Neural progenitor cell (in vitro differentiated cells): ENCODE measurements around the gene TICRR. TPM values are rescaled to one million over a fixed set of nuclear protein-coding genes. Genes with fewer than 3 reads are reported as not detected.

ENCODE experiments used
- DNase-seq: peaks from one replicate; pipeline ENCODE4 v3.0.0-alpha.2; 2016; ENCODE audit warnings: low spot score
- H2AFZ ChIP-seq: fragments of 200-600 bp; sonication (generic); replicated peaks from 2 replicates; pipeline ENCODE4 v1.6.1; 2016; ENCODE audit warnings: antibody characterized with exemption
- H3F3A ChIP-seq: fragments of 200-600 bp; sonication (generic); 2 replicates; pipeline ENCODE4 v1.6.1; 2016; ENCODE audit warnings: antibody characterized with exemption, low read depth
- H3K27ac ChIP-seq: fragments of 200-600 bp; sonication (generic); 2 replicates; pipeline ENCODE4 v1.5.1; 2016; ENCODE audit warnings: mild to moderate bottlenecking
- H3K27me3 ChIP-seq: fragments of 200-600 bp; sonication (generic); 2 replicates; pipeline ENCODE4 v1.6.1; 2016; ENCODE audit warnings: mild to moderate bottlenecking, moderate library complexity
- H3K36me3 ChIP-seq: fragments of 200-600 bp; sonication (generic); 2 replicates; pipeline ENCODE4 v1.5.1; 2016
- H3K4me1 ChIP-seq: fragments of 200-600 bp; sonication (generic); 2 replicates; pipeline ENCODE4 v1.6.1; 2016; ENCODE audit warnings: mixed run types
- H3K4me2 ChIP-seq: fragments of 200-600 bp; sonication (generic); 2 replicates; pipeline ENCODE4 v1.6.1; 2016
- H3K4me3 ChIP-seq: fragments of 200-600 bp; sonication (generic); 2 replicates; pipeline ENCODE4 v1.5.1; 2016
- H3K79me2 ChIP-seq: fragments of 200-600 bp; sonication (generic); 2 replicates; pipeline ENCODE4 v1.6.1; 2016; ENCODE audit warnings: low read depth
- H3K9ac ChIP-seq: fragments of 200-600 bp; sonication (generic); 2 replicates; pipeline ENCODE4 v1.6.1; 2016
- H3K9me3 ChIP-seq: fragments of 200-600 bp; sonication (generic); 2 replicates; pipeline ENCODE4 v1.5.1; 2016; ENCODE audit warnings: low read depth
- H4K20me1 ChIP-seq: fragments of 200-600 bp; sonication (generic); 2 replicates; pipeline ENCODE4 v1.6.1; 2016; ENCODE audit warnings: low read depth
- H3K27ac Mint-ChIP-seq: 3 replicates; pipeline ENCODE4 v1.8.0; 2021; ENCODE audit warnings: mixed read lengths
- H3K27me3 Mint-ChIP-seq: 2 replicates; pipeline ENCODE4 v1.8.0; 2022; ENCODE audit warnings: low read depth, mild to moderate bottlenecking, inconsistent platforms, moderate library complexity, mixed read lengths; ENCODE audit not compliant: insufficient read depth
- H3K36me3 Mint-ChIP-seq: 3 replicates; pipeline ENCODE4 v1.8.0; 2021; ENCODE audit warnings: mixed read lengths
- H3K4me1 Mint-ChIP-seq: 3 replicates; pipeline ENCODE4 v1.8.0; 2021; ENCODE audit warnings: mixed read lengths
- H3K4me3 Mint-ChIP-seq: 3 replicates; pipeline ENCODE4 v1.8.0; 2021; ENCODE audit warnings: mild to moderate bottlenecking, moderate library complexity, mixed read lengths
- H3K9me3 Mint-ChIP-seq: 3 replicates; pipeline ENCODE4 v1.8.0; 2020; ENCODE audit warnings: mixed read lengths
- EZH2 ChIP-seq: fragments of 200-600 bp; sonication (generic); IDR thresholded peaks from 2 replicates; pipeline ENCODE4 v1.6.1; 2017; ENCODE audit warnings: antibody characterized with exemption, mild to moderate bottlenecking, moderate library complexity
- EZH2phosphoT487 ChIP-seq: fragments of 200-600 bp; sonication (generic); IDR thresholded peaks from 2 replicates; pipeline ENCODE4 v1.6.1; 2017; ENCODE audit warnings: antibody characterized with exemption
- total RNA-seq: library from RNA; depleted of rRNA; stranded (reverse); fragments of >200 nt; gene quantifications from 2 replicates; pipeline ENCODE4 v1.2.3, GENCODE V29; 2015; ENCODE audit warnings: low replicate concordance
- TF ChIP-seq, protein P1 (sequence below): fragments of 200-600 bp; sonication (generic); IDR thresholded peaks from 2 replicates; pipeline ENCODE4 v1.5.1; 2017; ENCODE audit warnings: antibody characterized with exemption, mild to moderate bottlenecking

Gene TICRR
- total RNA-seq, 1 donor from 2014 or later = 19.6 TPM

DNA sequence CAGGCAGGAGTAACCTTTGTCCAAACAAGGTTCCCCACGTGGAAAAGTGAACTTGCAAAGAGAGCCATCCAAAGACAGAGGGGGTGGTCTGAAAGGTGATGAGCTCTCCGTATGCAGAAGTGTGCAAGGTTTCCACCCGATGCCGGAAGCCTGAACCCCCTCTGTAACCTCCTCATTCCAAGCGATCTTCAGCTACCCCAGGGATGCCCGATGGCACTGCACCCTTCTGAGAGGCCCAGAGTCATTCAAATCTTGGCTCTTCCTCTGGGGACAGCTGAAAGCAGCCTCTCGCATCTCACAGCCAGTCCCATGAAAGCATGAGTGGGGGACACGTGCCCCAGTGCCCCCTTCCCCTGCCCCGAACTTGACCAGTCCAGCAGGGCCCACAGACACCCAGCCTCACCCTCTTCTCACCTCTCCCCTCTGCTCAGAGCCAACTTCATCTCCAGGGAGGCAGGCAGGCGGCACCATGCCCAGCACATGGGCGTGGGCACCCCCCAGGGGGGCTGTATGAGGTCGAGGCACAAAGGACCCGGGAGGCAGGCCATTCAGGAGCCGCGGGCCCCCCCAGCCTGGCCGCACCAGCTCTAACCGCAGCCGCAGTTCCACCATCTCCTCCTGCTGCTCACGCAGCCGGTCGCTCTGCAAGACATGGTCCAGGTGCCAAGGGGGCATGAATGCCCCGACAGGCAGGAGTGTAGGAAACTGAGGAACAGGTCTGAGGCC, 71.3 kb downstream of the TICRR start:
- Histone ChIP-seq H3K4me1 (no peaks in the 10 kb centered on the region), H3K9me3 (no peaks in the 10 kb centered on the region), H3K27ac (no peak overlapping the region), H3K27me3 (no peaks in the 10 kb centered on the region), H3K36me3 (no peaks in the 10 kb centered on the region), H3F3A (no peaks in the 10 kb centered on the region), H4K20me1 (peaks cover 4% of the 10 kb centered on the region), H3K4me3 (no peak overlapping the region), H3K4me2 (no peak overlapping the region), H3K9ac (no peak overlapping the region), H2AFZ (no peak overlapping the region), H3K79me2 (no peaks in the 10 kb centered on the region)
- Mint-ChIP-seq H3K27me3 (peaks cover 2% of the 10 kb centered on the region), H3K4me1 (peaks cover 4% of the 10 kb centered on the region), H3K9me3 (no peaks in the 10 kb centered on the region), H3K4me3 (no peak overlapping the region), H3K27ac (no peak overlapping the region), H3K36me3 (peaks cover 18% of the 10 kb centered on the region)
- DNase-seq = no peak
- TF ChIP-seq, protein P1, sequence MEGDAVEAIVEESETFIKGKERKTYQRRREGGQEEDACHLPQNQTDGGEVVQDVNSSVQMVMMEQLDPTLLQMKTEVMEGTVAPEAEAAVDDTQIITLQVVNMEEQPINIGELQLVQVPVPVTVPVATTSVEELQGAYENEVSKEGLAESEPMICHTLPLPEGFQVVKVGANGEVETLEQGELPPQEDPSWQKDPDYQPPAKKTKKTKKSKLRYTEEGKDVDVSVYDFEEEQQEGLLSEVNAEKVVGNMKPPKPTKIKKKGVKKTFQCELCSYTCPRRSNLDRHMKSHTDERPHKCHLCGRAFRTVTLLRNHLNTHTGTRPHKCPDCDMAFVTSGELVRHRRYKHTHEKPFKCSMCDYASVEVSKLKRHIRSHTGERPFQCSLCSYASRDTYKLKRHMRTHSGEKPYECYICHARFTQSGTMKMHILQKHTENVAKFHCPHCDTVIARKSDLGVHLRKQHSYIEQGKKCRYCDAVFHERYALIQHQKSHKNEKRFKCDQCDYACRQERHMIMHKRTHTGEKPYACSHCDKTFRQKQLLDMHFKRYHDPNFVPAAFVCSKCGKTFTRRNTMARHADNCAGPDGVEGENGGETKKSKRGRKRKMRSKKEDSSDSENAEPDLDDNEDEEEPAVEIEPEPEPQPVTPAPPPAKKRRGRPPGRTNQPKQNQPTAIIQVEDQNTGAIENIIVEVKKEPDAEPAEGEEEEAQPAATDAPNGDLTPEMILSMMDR = no peak
- TF ChIP-seq EZH2 (no peak), EZH2phosphoT487 (no peak)

DNA sequence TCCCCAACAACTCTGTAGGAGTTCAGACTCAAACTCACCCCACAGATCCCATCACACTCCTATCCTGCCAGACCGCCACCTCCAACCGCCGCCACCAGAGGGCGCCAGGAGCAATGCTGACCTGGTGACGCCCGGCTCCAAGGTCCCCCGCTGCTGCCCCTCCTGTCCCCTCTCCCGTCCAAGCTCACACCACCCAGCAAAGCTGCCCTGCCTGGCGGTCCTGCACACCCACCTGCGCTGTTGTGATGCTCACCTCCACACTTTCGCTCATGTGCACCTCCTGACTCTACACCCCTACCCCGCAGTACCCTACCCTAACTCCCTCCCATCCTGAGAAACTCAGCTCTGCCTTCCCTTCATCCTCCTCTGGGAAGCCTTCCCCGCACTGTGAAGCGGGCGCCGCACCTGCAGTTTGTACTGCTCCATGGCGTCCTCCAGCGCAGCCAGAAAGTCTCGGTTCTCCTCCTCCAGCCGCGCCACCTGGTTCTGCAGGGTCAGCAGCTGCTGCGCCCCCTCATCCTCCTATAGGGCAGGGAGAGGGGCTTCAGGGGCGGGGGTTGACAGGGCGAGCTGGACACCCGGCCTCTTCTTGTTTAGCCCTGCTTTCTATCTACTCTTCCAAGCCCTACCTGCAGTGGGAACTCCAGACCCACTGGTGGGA, 72.1 kb downstream of the TICRR start:
- Histone ChIP-seq H3K27me3 (no peaks in the 10 kb centered on the region), H3K36me3 (no peaks in the 10 kb centered on the region), H3K9me3 (no peaks in the 10 kb centered on the region), H2AFZ (no peak overlapping the region), H3K4me1 (no peaks in the 10 kb centered on the region), H3K27ac (no peak overlapping the region), H3F3A (no peaks in the 10 kb centered on the region), H3K4me2 (peak overlapping the region; percentile 19), H3K9ac (no peak overlapping the region), H3K79me2 (no peaks in the 10 kb centered on the region), H3K4me3 (no peak overlapping the region), H4K20me1 (peaks cover 4% of the 10 kb centered on the region)
- Mint-ChIP-seq H3K9me3 (no peaks in the 10 kb centered on the region), H3K27ac (no peak overlapping the region), H3K36me3 (peaks cover 21% of the 10 kb centered on the region), H3K27me3 (peaks cover 2% of the 10 kb centered on the region), H3K4me3 (peak overlapping the region; percentile 19), H3K4me1 (peaks cover 4% of the 10 kb centered on the region)
- DNase-seq = peak; percentile 82
- TF ChIP-seq, protein P1 = peak; percentile 95
- TF ChIP-seq EZH2phosphoT487 = no peak

DNA sequence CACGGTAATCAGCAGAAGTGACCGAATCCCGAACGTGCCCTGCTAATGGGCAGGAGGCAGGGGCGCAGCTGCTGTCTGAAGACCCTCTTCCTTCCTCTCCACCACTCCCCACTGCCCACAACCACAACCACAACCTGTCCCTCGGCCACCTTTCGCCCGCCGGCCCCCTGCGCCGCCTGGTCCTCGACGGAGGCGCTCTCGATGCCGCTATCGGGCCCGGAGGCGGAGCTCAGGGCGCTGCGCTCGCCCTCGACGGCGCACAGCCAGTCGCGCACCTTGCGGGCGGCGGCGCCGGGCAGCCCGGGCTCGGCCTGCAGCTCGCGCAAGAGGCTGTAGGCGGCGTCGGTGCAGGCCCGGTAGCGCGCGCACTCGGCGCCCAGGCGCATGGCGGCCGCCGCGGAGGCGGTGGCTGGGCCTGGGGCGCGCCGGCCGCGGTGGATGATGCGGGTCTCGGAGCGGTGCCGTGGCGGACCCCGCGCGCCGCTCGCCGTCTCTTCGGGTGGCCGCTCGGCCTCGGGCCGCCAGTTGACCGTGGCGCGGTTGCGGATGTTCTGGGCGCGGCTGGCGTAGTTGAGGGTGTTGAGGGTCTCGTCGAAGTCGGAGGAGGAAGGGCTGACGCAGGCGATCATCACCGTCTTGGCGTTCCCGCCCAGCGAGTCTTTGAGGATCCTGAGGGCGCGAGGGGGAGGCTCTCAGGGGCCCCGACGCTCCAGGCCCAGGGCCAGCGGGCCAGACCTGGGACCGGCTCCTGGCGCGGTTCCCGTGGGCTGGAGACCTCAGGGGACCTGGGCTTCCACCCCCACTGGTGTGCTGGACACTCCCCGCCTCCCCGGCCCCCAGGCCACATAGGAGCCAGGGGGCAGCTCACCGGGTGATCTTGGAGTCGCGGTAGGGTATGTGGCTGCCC, 73.1 kb downstream of the TICRR start:
- H3K4me1 Mint-ChIP-seq = peaks cover 8% of the 10 kb centered on the region
- Histone ChIP-seq H3K27ac (no peak overlapping the region), H3K9me3 (no peaks in the 10 kb centered on the region), H3K27me3 (no peaks in the 10 kb centered on the region), H3F3A (no peaks in the 10 kb centered on the region), H2AFZ (no peak overlapping the region), H3K9ac (no peak overlapping the region), H3K4me3 (no peak overlapping the region), H3K4me1 (no peaks in the 10 kb centered on the region), H3K36me3 (no peaks in the 10 kb centered on the region), H3K79me2 (peaks cover 4% of the 10 kb centered on the region), H3K4me2 (no peak overlapping the region), H4K20me1 (peaks cover 5% of the 10 kb centered on the region)
- H3K9me3 Mint-ChIP-seq = no peaks in the 10 kb centered on the region
- DNase-seq = no peak
- no peak overlapping the region for H3K4me3 Mint-ChIP-seq
- TF ChIP-seq, protein P1 = no peak
- no peak for TF ChIP-seq EZH2
- TF ChIP-seq EZH2phosphoT487 = no peak
- no peak overlapping the region for H3K27ac Mint-ChIP-seq
- H3K27me3 Mint-ChIP-seq = peaks cover 2% of the 10 kb centered on the region
- H3K36me3 Mint-ChIP-seq = peaks cover 19% of the 10 kb centered on the region
